ENCODE data around the gene SRRM5.

SRRM5 gene

DNA sequence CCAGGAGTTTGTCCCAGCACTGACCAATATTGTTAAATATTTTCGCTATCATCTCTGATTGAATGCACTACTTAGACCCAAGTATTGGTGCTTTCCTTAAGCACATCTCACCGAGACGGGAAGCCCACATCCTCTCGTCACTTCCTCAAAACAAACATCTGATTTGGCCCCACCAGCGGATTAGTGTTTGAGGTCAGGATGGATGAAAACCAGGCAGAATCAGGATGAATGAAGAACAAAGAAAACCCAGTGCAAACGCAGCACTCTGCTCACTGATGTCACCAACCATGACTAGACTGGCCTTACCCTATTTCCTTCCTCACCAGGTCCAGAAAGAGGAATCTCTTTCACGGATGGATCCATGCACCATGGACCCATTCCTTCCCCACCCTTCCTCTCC, 52.1 kb downstream of the SRRM5 start:
- in situ Hi-C loops (cut with MboI; ENCODE audit: low sequenced_read_pairs): no loop called here
